ENCODE data around the gene STAC2. TPM values are rescaled to one million over a fixed set of nuclear protein-coding genes. Genes with fewer than 3 reads are reported as not detected.

Gene STAC2
- total RNA-seq, 1 experiment from 2014 or later: 0.17 TPM

DNA sequence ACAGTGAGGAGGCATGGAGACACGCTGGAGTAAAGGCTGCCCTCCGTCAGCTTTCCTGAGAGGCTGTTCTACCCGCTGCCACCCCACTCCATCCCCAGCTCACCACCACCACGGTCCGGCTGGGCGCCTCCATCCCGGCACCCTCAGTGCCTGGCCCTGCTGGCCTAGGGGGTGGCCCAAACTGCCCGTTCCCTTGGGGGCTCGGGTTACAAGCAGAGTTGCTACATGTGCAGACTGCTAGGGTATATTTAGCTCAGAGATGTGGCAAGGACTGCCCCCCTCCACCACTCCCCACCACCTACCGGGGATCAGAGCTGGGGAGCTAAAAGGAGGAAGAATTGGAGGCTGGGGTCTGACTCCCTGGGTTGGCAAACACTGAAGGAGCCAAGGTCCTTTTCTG, 32.4 kb downstream of the STAC2 start:
- H3K4me2 ChIP-seq: no peak overlapping the region
- H2AFZ ChIP-seq: no peak overlapping the region
- no peaks in the 10 kb centered on the region for H3K9me3 ChIP-seq (ENCODE audit: insufficient read depth, low read depth)
- H3K4me1 ChIP-seq (replicated peaks; ENCODE audit: insufficient read depth): peaks cover 13% of the 10 kb centered on the region
- CTCF ChIA-PET: no interaction called here
- DNase-seq: no peak
- H3K27me3 ChIP-seq (ENCODE audit: insufficient read depth, low read depth): no peaks in the 10 kb centered on the region
- H3F3A ChIP-seq (ENCODE audit: insufficient read depth, low read depth): peaks cover 10% of the 10 kb centered on the region
- no peak overlapping the region for H3K27ac ChIP-seq
- intact Hi-C loops (cut with micrococcal nuclease; ENCODE audit: unreplicated experiment): no loop called here
- TF ChIP-seq, protein P1, sequence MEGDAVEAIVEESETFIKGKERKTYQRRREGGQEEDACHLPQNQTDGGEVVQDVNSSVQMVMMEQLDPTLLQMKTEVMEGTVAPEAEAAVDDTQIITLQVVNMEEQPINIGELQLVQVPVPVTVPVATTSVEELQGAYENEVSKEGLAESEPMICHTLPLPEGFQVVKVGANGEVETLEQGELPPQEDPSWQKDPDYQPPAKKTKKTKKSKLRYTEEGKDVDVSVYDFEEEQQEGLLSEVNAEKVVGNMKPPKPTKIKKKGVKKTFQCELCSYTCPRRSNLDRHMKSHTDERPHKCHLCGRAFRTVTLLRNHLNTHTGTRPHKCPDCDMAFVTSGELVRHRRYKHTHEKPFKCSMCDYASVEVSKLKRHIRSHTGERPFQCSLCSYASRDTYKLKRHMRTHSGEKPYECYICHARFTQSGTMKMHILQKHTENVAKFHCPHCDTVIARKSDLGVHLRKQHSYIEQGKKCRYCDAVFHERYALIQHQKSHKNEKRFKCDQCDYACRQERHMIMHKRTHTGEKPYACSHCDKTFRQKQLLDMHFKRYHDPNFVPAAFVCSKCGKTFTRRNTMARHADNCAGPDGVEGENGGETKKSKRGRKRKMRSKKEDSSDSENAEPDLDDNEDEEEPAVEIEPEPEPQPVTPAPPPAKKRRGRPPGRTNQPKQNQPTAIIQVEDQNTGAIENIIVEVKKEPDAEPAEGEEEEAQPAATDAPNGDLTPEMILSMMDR (conservative IDR thresholded peaks at IDR 0.05): no peak
- no peak for TF ChIP-seq EZH2 (IDR thresholded peaks at IDR 0.05; ENCODE audit: low read depth)
- BruUV-seq (replicated peaks): no TSS peak
- peaks cover 14% of the 10 kb centered on the region for H3K79me2 ChIP-seq (ENCODE audit: low read depth)
- no peaks in the 10 kb centered on the region for H3K9me2 ChIP-seq (ENCODE audit: insufficient read depth)
- H3K36me3 ChIP-seq (ENCODE audit: low read depth): no peaks in the 10 kb centered on the region
- H3K4me3 ChIP-seq: no peak overlapping the region
- POLR2A ChIA-PET (ENCODE audit: unreplicated experiment): no interaction called here
- H4K20me1 ChIP-seq (ENCODE audit: insufficient read depth): no peaks in the 10 kb centered on the region

DNA sequence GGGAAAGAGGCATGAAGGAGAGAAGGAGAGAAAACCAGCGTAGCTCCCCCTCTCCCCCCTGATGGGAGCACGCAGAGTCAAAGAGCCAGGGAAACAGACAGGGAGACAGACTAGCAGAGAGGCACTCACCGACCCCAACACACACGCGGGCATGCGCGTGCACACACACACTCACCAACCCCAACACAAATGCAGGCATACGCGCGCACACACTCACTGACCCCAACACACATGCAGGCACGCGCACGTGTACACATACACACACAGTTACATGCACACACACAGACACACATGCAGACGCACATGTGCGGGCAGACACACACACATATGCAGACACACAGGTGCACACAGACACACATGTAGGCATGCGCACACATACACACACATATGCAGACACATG, 32.8 kb downstream of the STAC2 start:
- no peaks in the 10 kb centered on the region for H3K36me3 ChIP-seq (ENCODE audit: low read depth)
- no TSS peak for BruUV-seq (replicated peaks)
- CTCF ChIA-PET: no interaction called here

DNA sequence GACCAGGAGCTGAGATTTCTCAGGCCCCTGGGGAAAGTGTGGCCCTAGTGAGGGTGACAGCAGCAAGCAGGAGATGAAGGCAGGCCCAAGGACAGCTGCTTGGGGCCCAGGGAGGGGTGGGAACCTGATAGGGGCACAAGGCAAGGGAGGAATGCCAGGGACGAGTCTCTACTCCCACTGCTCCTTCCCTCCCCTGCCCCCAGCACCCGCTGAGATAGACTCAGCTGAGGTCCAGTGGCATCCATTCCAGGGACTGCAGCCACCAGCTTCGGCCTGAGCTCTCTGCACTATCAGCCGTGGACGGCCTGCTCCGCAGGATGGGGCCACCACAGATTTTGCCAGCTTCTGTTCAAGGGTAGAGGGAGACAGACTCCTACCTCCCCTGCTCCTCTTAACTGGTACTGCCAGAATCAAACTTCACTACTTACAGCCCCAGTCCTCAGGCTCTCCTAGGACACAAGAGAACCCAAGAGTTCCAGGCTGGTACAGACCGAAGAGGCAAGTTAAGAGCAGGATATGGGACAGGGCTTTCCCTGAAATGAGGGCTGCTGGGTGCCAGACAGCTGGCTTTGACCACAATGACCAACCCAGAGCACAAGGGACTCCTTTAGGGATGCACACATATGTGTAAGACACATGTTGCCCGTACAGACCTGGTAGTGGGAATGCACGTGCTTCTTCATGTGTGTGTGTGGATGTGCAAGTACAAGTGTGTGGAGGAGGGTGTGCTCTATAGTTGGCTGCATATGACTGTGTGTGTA, 33.8 kb downstream of the STAC2 start:
- peaks cover 5% of the 10 kb centered on the region; the same call in 1 of the 2 replicates for H3F3A ChIP-seq (ENCODE audit: insufficient read depth, low read depth)

More for the DNA sequence above, 32.8 kb downstream of the STAC2 start:
- H3K4me3 ChIP-seq: no peak overlapping the region
- H3K27me3 ChIP-seq (ENCODE audit: insufficient read depth, low read depth): no peaks in the 10 kb centered on the region
- H3K9me2 ChIP-seq (ENCODE audit: insufficient read depth): no peaks in the 10 kb centered on the region
- peaks cover 10% of the 10 kb centered on the region for H3K4me1 ChIP-seq (replicated peaks; ENCODE audit: insufficient read depth)
- H3K79me2 ChIP-seq (ENCODE audit: low read depth): peaks cover 14% of the 10 kb centered on the region
- H3K27ac ChIP-seq: no peak overlapping the region
- no peak for TF ChIP-seq EZH2 (IDR thresholded peaks at IDR 0.05; ENCODE audit: low read depth)
- TF ChIP-seq, protein P1 (conservative IDR thresholded peaks at IDR 0.05): no peak
- POLR2A ChIA-PET (ENCODE audit: unreplicated experiment): no interaction called here
- H3K4me2 ChIP-seq: no peak overlapping the region
- no peaks in the 10 kb centered on the region for H3K9me3 ChIP-seq (ENCODE audit: insufficient read depth, low read depth)
- H2AFZ ChIP-seq: no peak overlapping the region
- intact Hi-C loops (cut with micrococcal nuclease; ENCODE audit: unreplicated experiment): no loop called here
- H3F3A ChIP-seq (ENCODE audit: insufficient read depth, low read depth): peaks cover 5% of the 10 kb centered on the region
- H4K20me1 ChIP-seq (ENCODE audit: insufficient read depth): no peaks in the 10 kb centered on the region
- no peak for DNase-seq

More for the DNA sequence above, 33.8 kb downstream of the STAC2 start:
- H3K9me2 ChIP-seq (ENCODE audit: insufficient read depth): no peaks in the 10 kb centered on the region
- no peaks in the 10 kb centered on the region for H3K36me3 ChIP-seq (ENCODE audit: low read depth)
- no peak overlapping the region for H2AFZ ChIP-seq
- no peak overlapping the region for H3K4me3 ChIP-seq
- no peaks in the 10 kb centered on the region for H3K9me3 ChIP-seq (ENCODE audit: insufficient read depth, low read depth)
- peaks cover 7% of the 10 kb centered on the region for H3K4me1 ChIP-seq (replicated peaks; ENCODE audit: insufficient read depth)
- no peaks in the 10 kb centered on the region for H3K27me3 ChIP-seq (ENCODE audit: insufficient read depth, low read depth)
- DNase-seq: no peak
- peaks cover 14% of the 10 kb centered on the region for H3K79me2 ChIP-seq (ENCODE audit: low read depth)
- ChIA-PET POLR2A (ENCODE audit: unreplicated experiment) (no interaction called here), CTCF (no interaction called here)
- intact Hi-C loops (cut with micrococcal nuclease; ENCODE audit: unreplicated experiment): no loop called here
- no peak overlapping the region for H3K27ac ChIP-seq
- no peaks in the 10 kb centered on the region for H4K20me1 ChIP-seq (ENCODE audit: insufficient read depth)
- H3K4me2 ChIP-seq: no peak overlapping the region
- BruUV-seq (replicated peaks): no TSS peak
- TF ChIP-seq, protein P1 (conservative IDR thresholded peaks at IDR 0.05): no peak
- no peak for TF ChIP-seq EZH2 (IDR thresholded peaks at IDR 0.05; ENCODE audit: low read depth)

Data from PC-9 (cell line).